ENCODE results near the gene TATDN2. TPM values are rescaled to one million over a fixed set of nuclear protein-coding genes. Genes with fewer than 3 reads are reported as not detected.
"Not testable (repeated sequence)": the region's sequence is repeated elsewhere in the genome, so short reads cannot be mapped to it uniquely, and the experiment has no call there.

Gene TATDN2
- total RNA-seq, 1 donor from 2014 or later, result 34.5 TPM

DNA sequence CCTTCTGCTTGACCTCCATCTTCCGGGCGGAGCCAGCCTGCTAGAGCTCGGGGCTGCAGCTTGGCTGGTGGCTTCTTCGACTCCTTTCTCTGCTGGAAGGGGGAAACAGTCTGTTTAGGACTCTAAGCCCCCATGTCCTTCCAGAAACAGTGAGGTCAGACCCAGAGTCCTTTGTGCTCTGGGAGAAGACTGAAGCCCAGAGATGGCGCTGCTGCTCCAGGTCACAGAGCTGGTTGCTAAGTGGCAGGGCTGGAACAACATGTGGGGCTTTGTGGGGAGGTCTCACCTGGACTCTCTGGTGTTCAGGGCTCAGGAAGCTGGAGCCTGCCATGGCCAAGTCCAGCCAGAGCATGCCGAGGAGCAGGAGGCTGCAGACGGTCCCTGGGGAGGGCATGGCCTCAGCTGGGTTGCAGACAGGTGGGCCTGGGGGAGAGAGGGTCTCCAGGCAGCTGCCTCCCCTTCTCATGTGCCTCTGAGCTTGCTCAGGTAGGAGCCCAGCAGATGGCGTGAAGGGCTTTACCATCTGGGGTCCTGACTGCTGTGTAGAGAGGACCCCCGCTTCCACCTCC lies 41.6 kb downstream of the TATDN2 start:
- no peaks in the 10 kb centered on the region for H3K27me3 Mint-ChIP-seq
- peaks cover 10% of the 10 kb centered on the region for H3K36me3 Mint-ChIP-seq (ENCODE audit: insufficient read depth)
- H3K9me3 Mint-ChIP-seq (ENCODE audit: low read depth), result no peaks in the 10 kb centered on the region
- peak overlapping the region; percentile 52 for H3K27ac Mint-ChIP-seq
- TF ChIP-seq, protein P1, sequence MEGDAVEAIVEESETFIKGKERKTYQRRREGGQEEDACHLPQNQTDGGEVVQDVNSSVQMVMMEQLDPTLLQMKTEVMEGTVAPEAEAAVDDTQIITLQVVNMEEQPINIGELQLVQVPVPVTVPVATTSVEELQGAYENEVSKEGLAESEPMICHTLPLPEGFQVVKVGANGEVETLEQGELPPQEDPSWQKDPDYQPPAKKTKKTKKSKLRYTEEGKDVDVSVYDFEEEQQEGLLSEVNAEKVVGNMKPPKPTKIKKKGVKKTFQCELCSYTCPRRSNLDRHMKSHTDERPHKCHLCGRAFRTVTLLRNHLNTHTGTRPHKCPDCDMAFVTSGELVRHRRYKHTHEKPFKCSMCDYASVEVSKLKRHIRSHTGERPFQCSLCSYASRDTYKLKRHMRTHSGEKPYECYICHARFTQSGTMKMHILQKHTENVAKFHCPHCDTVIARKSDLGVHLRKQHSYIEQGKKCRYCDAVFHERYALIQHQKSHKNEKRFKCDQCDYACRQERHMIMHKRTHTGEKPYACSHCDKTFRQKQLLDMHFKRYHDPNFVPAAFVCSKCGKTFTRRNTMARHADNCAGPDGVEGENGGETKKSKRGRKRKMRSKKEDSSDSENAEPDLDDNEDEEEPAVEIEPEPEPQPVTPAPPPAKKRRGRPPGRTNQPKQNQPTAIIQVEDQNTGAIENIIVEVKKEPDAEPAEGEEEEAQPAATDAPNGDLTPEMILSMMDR (IDR thresholded peaks at IDR 0.05; ENCODE audit: unreplicated experiment), result no peak
- peaks cover 31% of the 10 kb centered on the region for H3K4me1 Mint-ChIP-seq (ENCODE audit: low read depth)
- H3K4me3 Mint-ChIP-seq (ENCODE audit: low read depth), result no peak overlapping the region
- no peak for DNase-seq (ENCODE audit: low spot score, unreplicated experiment)

DNA sequence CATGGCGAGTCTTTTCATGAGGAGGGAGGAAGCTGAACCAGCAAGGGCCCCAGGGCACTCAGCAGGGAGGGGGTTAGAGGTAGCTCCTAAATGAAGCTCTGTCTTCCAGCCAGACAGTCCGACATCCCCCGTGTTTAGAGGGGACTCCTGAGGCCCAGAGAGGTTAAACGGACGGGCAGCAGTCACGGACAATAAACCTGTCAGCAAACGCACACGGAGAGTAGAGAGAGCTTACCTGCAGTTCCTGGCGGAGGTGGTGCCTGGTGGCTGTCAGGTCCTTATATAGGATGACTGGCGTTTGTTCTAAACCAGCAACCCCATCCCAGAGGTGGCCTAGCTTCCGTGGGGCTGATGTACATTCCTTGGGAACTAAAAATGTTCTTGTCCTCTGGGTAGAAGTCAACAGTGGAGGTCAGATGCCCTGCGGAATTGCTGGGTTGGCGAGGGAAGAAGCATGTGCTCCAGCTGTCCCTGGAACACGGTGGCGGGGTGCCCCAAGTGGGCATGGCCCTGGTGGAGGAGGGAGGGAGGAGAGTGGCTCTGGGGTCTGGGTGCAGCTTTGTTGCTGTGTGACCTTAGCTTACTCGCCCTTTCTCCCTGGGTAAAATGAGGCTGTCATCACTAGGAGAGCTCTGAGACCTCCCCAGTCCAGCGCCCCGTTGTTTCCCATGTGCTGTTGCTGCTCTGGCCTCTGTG lies 42.4 kb downstream of the TATDN2 start:
- Mint-ChIP-seq H3K36me3 (ENCODE audit: insufficient read depth) (peaks cover 14% of the 10 kb centered on the region), H3K9me3 (ENCODE audit: low read depth) (no peaks in the 10 kb centered on the region), H3K4me3 (ENCODE audit: low read depth) (no peak overlapping the region), H3K4me1 (ENCODE audit: low read depth) (peaks cover 29% of the 10 kb centered on the region), H3K27me3 (no peaks in the 10 kb centered on the region), H3K27ac (peak overlapping the region; percentile 59)
- DNase-seq (ENCODE audit: low spot score, unreplicated experiment), result no peak
- TF ChIP-seq, protein P1 (IDR thresholded peaks at IDR 0.05; ENCODE audit: unreplicated experiment), result no peak

DNA sequence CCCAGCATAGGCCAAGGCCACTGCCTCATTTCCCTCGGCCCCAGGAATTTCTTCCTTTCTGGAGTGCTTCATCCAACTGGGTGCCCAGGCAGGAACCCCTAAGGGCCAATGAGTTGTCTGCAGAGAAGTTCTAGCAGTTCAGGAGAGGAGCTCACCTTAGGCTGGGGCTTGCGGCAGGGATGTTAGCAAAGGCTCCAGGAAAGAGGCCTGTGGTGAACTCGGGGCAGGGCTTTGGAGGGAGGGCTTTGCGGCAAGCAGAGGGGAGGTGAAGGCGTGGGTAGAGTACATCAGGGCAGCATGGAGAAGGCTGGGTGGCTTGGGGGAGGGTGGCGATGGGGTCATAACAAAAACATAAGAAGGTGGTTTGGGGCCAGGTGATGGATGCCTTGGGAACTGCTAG lies 43.4 kb downstream of the TATDN2 start:
- TF ChIP-seq, protein P1 (IDR thresholded peaks at IDR 0.05; ENCODE audit: unreplicated experiment), result no peak
- peak overlapping the region; percentile 46 for H3K4me3 Mint-ChIP-seq (ENCODE audit: low read depth)
- H3K4me1 Mint-ChIP-seq (ENCODE audit: low read depth), result peaks cover 29% of the 10 kb centered on the region
- peak overlapping the region; percentile 92 for H3K27ac Mint-ChIP-seq
- DNase-seq (ENCODE audit: low spot score, unreplicated experiment), result no peak
- H3K9me3 Mint-ChIP-seq (ENCODE audit: low read depth), result no peaks in the 10 kb centered on the region
- peaks cover 16% of the 10 kb centered on the region for H3K36me3 Mint-ChIP-seq (ENCODE audit: insufficient read depth)
- H3K27me3 Mint-ChIP-seq, result no peaks in the 10 kb centered on the region

DNA sequence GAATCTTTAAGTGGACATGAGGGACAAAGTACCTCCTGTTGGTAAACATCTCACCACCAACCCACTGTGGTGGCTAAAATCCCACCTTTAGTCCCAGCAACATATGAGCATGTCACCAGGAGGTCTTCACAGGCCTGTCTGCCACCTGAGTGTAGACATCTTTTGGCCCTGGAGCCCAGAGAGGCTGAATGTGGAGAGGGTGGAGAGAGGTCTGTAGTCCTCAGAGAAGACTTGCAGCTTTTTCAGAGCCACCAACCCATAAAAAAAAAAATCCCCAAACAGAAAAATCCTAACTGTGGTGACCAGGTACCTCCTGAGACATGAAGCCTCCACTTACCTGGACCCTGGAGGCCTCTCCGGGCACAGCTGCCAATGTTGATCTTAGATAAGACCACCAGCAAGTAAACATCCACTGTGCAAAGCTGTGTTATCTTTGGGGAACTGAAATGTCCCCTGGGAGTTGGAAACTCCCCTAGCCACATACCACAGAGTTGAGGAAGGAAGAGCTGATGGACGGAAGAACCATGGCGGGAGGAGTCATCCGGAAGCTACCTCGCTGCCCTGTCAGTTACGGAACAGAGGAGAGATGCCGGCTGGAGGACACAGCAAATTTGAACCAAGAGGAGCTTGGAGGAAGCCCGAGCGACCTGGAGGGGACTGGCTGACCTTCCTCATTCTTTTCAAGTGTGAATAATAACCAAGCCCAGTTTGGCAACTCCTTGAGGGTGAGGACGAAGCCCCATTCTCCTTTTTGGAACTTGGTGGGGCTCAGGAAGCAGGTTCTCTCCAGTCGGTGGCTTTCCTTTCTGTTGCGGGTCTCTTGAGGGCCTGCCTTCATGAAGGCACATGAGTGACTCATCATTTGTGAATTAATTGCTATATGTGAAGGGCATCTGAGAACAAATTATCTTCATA lies 44.5 kb downstream of the TATDN2 start, which contains the start of gene GHRL:
TSS of gene GHRL (minus strand) at position 443 of the 915 bp plus-strand sequence. CDS start 2,767 bp downstream, outside the sequence.
- Mint-ChIP-seq H3K27ac (peak within 1 kb of the TSS; percentile 92), H3K27me3 (no peaks in the 10 kb centered on the region), H3K4me1 (ENCODE audit: low read depth) (peaks cover 27% of the 10 kb centered on the region), H3K9me3 (ENCODE audit: low read depth) (no peaks in the 10 kb centered on the region), H3K4me3 (ENCODE audit: low read depth) (peak within 1 kb of the TSS; percentile 44), H3K36me3 (ENCODE audit: insufficient read depth) (peaks cover 16% of the 10 kb centered on the region)
- TF ChIP-seq, protein P1 (IDR thresholded peaks at IDR 0.05; ENCODE audit: unreplicated experiment), result no peak
- no peak for DNase-seq (ENCODE audit: low spot score, unreplicated experiment)

DNA sequence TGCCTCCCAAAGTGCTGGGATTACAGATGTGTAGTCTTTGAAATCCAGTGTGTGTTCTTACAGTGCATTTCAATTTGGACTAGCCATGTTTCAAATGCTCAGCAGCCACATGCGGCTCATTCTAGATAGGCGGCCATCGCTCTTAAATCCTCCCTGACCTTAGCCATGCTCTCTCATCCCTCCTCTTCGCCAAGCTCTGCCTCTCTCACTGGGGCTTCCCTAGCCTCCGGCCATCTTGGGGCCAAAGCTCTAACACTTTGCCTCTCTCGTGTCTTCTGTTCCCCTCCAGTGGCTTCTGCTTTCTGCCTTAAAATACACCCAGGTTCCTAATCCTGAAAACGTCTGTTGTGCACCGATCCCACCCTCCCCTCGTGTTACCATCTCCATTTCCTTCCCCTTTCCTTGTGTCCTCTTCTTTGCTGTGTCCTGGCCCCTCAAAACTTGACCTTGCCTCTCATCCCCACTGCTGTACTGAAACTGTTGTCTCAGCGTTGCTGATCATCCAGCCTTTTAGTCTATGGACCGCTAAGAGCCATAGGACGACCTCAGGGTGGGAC lies 45.8 kb downstream of the TATDN2 start:
- no peaks in the 10 kb centered on the region for H3K9me3 Mint-ChIP-seq (ENCODE audit: low read depth)
- no peak for DNase-seq (ENCODE audit: low spot score, unreplicated experiment)
- peaks cover 27% of the 10 kb centered on the region for H3K4me1 Mint-ChIP-seq (ENCODE audit: low read depth)
- TF ChIP-seq, protein P1 (IDR thresholded peaks at IDR 0.05; ENCODE audit: unreplicated experiment), result no peak
- H3K4me3 Mint-ChIP-seq (ENCODE audit: low read depth), result no peak overlapping the region
- H3K27ac Mint-ChIP-seq, result peak overlapping the region; percentile 54
- H3K27me3 Mint-ChIP-seq, result no peaks in the 10 kb centered on the region
- H3K36me3 Mint-ChIP-seq (ENCODE audit: insufficient read depth), result peaks cover 16% of the 10 kb centered on the region

DNA sequence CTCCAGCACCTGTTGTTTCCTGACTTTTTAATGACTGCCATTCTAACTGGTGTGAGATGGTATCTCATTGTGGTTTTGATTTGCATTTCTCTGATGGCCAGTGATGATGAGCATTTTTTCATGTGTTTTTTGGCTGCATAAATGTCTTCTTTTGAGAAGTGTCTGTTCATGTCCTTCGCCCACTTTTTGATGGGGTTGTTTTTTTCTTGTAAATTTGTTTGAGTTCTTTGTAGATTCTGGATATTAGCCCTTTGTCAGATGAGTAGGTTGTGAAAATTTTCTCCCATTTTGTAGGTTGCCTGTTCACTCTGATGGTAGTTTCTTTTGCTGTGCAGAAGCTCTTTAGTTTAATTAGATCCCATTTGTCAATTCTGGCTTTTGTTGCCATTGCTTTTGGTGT lies 49.8 kb downstream of the TATDN2 start:
- peaks cover 31% of the 10 kb centered on the region for H3K36me3 Mint-ChIP-seq (ENCODE audit: insufficient read depth)
- not testable (repeated sequence) for H3K27me3 Mint-ChIP-seq; H3K27ac Mint-ChIP-seq; H3K9me3 Mint-ChIP-seq (ENCODE audit: low read depth); H3K4me3 Mint-ChIP-seq (ENCODE audit: low read depth); DNase-seq (ENCODE audit: low spot score, unreplicated experiment); H3K4me1 Mint-ChIP-seq (ENCODE audit: low read depth)

Data from progenitor cell of endocrine pancreas (in vitro differentiated cells).